Glutamatergic neuron (in vitro differentiated cells): Measurements from ENCODE around the gene ATP2B2. TPM values are rescaled to one million over a fixed set of nuclear protein-coding genes. Genes with fewer than 3 reads are reported as not detected.
A peak's percentile ranks its signal among the peaks of the same experiment; 100 is the strongest.

Experiments
- DNase-seq: peaks from one replicate; pipeline ENCODE4 v3.0.0; 2022
- H3K27ac Mint-ChIP-seq: one replicate; pipeline ENCODE4 v1.8.0; 2020; ENCODE audit warnings: mild to moderate bottlenecking, mixed read lengths, inconsistent platforms; ENCODE audit not compliant: unreplicated experiment
- H3K27me3 Mint-ChIP-seq: one replicate; pipeline ENCODE4 v1.8.0; 2020; ENCODE audit warnings: mild to moderate bottlenecking, moderate library complexity, mixed read lengths, inconsistent platforms; ENCODE audit not compliant: unreplicated experiment
- H3K36me3 Mint-ChIP-seq: one replicate; pipeline ENCODE4 v1.8.0; 2020; ENCODE audit warnings: mild to moderate bottlenecking, mixed read lengths, inconsistent platforms; ENCODE audit not compliant: unreplicated experiment
- H3K4me1 Mint-ChIP-seq: one replicate; pipeline ENCODE4 v1.8.0; 2020; ENCODE audit warnings: mild to moderate bottlenecking, low read depth, mixed read lengths, inconsistent platforms; ENCODE audit not compliant: unreplicated experiment
- H3K4me3 Mint-ChIP-seq: one replicate; pipeline ENCODE4 v1.8.0; 2020; ENCODE audit warnings: mild to moderate bottlenecking, mixed read lengths, inconsistent platforms; ENCODE audit not compliant: unreplicated experiment
- H3K9me3 Mint-ChIP-seq: one replicate; pipeline ENCODE4 v1.8.0; 2020; ENCODE audit warnings: mild to moderate bottlenecking, moderate library complexity, mixed read lengths, inconsistent platforms; ENCODE audit not compliant: unreplicated experiment
- total RNA-seq: library from RNA; stranded (reverse); fragmentation: NEBNext Ultra II Directional; extraction: Animal tissue kit (Norgen Biotek cat#: 25700); gene quantifications from one replicate; pipeline ENCODE4 v1.2.1, GENCODE V29; 2021; ENCODE audit not compliant: unreplicated experiment
- TF ChIP-seq, protein P1 (sequence below): fragments of 200-600 bp; sonication (generic); IDR thresholded peaks from one replicate; pipeline ENCODE4 v1.5.0; 2021; ENCODE audit not compliant: partially characterized antibody, unreplicated experiment

Gene ATP2B2
- total RNA-seq, 1 donor from 2014 or later = 31.2 TPM

- TF ChIP-seq, protein P1, sequence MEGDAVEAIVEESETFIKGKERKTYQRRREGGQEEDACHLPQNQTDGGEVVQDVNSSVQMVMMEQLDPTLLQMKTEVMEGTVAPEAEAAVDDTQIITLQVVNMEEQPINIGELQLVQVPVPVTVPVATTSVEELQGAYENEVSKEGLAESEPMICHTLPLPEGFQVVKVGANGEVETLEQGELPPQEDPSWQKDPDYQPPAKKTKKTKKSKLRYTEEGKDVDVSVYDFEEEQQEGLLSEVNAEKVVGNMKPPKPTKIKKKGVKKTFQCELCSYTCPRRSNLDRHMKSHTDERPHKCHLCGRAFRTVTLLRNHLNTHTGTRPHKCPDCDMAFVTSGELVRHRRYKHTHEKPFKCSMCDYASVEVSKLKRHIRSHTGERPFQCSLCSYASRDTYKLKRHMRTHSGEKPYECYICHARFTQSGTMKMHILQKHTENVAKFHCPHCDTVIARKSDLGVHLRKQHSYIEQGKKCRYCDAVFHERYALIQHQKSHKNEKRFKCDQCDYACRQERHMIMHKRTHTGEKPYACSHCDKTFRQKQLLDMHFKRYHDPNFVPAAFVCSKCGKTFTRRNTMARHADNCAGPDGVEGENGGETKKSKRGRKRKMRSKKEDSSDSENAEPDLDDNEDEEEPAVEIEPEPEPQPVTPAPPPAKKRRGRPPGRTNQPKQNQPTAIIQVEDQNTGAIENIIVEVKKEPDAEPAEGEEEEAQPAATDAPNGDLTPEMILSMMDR = no peak
- Mint-ChIP-seq H3K4me1 (peaks cover 19% of the 10 kb centered on the region), H3K27ac (no peak overlapping the region), H3K9me3 (peaks cover 13% of the 10 kb centered on the region), H3K27me3 (peaks cover 4% of the 10 kb centered on the region), H3K36me3 (no peaks in the 10 kb centered on the region), H3K4me3 (no peak overlapping the region)
- DNase-seq = no peak
These were observed 85.7 kb downstream of the ATP2B2 start for GRCh38 chr3:10419637-10420232.

GRCh38 chr3:10417847-10418246 is 87.5 kb downstream of the ATP2B2 start:
- H3K27me3 Mint-ChIP-seq = peaks cover 4% of the 10 kb centered on the region
- no peak for DNase-seq
- no peak overlapping the region for H3K4me3 Mint-ChIP-seq
- peaks cover 23% of the 10 kb centered on the region for H3K4me1 Mint-ChIP-seq
- no peaks in the 10 kb centered on the region for H3K36me3 Mint-ChIP-seq
- TF ChIP-seq, protein P1 = no peak
- H3K27ac Mint-ChIP-seq = no peak overlapping the region
- H3K9me3 Mint-ChIP-seq = peaks cover 17% of the 10 kb centered on the region

DNA sequence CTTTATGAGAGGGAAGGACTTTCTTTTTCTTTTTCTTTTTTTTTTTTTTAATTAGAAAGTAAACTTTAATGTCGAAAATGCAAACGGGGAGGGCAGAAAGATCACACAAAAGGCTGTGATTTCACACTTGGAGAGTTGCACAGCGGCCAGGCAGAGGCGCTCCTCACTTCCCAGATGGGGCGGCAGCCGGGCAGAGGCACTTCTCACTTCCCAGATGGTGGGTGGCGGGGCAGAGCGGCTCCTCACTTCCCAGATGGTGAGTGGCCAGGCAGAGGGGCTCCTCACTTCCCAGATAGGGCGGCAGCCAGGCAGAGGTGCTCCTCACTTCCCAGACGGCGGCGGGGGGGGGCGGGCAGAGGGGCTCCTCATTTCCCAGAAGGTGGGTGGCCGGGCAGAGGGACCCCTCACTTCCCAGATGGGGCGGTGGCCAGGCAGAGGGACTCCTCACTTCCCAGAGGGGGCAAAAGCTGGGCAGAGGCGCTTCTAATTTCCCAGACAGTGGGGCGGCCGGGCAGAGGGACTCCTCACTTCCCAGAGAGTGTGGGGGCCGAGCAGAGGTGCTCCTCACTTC is 88.6 kb downstream of the ATP2B2 start:
- Mint-ChIP-seq H3K27me3 (peaks cover 2% of the 10 kb centered on the region), H3K4me3 (no peak overlapping the region), H3K27ac (peak overlapping the region; percentile 84), H3K9me3 (peaks cover 16% of the 10 kb centered on the region), H3K36me3 (no peaks in the 10 kb centered on the region), H3K4me1 (peaks cover 14% of the 10 kb centered on the region)
- TF ChIP-seq, protein P1 = no peak
- peak; percentile 56 for DNase-seq

DNA sequence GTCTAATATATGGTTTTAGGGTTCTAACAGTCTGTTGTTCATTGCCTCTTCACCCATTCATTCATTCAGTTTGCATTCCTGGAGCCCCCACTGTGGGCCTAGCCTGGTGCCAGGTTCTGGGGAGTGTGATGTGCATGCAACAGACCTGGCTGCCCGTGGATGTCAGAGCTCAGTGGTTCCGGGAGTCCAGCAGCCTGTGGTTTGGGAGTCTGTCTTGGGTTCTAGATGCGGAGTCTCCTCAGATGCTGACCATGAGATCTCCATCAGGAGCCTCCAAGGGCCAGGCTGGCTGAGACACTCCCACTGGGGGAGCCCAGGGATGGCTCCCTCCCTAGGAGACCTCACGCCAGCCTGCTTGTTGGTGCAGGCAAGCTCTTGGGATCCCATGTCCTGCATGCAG is 92.3 kb downstream of the ATP2B2 start:
- TF ChIP-seq, protein P1 = no peak
- DNase-seq = no peak
- no peak overlapping the region for H3K27ac Mint-ChIP-seq
- H3K4me3 Mint-ChIP-seq = no peak overlapping the region
- peaks cover 2% of the 10 kb centered on the region for H3K27me3 Mint-ChIP-seq
- H3K36me3 Mint-ChIP-seq = no peaks in the 10 kb centered on the region
- peaks cover 11% of the 10 kb centered on the region for H3K4me1 Mint-ChIP-seq
- H3K9me3 Mint-ChIP-seq = peaks cover 13% of the 10 kb centered on the region

GRCh38 chr3:10411598-10412332 is 93.6 kb downstream of the ATP2B2 start:
- Mint-ChIP-seq H3K4me3 (no peak overlapping the region), H3K9me3 (peaks cover 9% of the 10 kb centered on the region), H3K27me3 (peaks cover 2% of the 10 kb centered on the region), H3K4me1 (peaks cover 11% of the 10 kb centered on the region), H3K27ac (no peak overlapping the region), H3K36me3 (no peaks in the 10 kb centered on the region)
- DNase-seq = no peak
- TF ChIP-seq, protein P1 = no peak
